DMS114 treated with DMSO at 0.1 percent for 48 hours (cell line): ENCODE results near the gene GPR150.

Experiments used
- DNase-seq: peaks from one replicate; lab custom pipeline; 2025; ENCODE audit not compliant: unreplicated experiment; lab: John Stamatoyannopoulos, UW

Gene GPR150

GRCh38 chr5:95620030-95620869 lies at the start of gene GPR150:
TSS of gene GPR150 (plus strand) at chr5:95620087. CDS start at chr5:95620276, 189 bp downstream.
- DNase-seq = no peak

DNA sequence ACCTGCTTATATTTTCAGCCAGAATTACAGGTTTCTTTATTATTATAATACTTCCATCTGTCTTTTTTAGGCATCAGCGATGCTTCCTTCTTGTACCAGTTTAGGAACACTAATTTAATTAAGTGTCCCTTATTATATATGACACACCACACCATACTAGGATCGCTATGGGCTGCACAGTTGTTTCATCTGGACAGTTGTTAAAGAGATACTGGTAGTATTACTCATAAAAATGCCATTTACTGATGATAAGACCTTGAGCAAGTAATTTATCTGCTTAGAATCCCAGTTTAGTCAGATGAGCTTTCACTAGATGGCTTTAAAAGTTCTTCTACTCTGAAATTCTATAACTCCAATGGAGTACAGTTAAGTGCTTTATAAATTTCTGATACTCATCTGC lies 47.9 kb upstream of the GPR150 start:
- no peak for DNase-seq

GRCh38 chr5:95581576-95581975 lies 38.3 kb upstream of the GPR150 start:
- no peak for DNase-seq

GRCh38 chr5:95583992-95584391 lies 35.9 kb upstream of the GPR150 start:
- no peak for DNase-seq

- DNase-seq = no peak
These were observed 29.0 kb upstream of the GPR150 start for GRCh38 chr5:95590880-95591279.

GRCh38 chr5:95591490-95591901 lies 28.4 kb upstream of the GPR150 start:
- no peak for DNase-seq

DNA sequence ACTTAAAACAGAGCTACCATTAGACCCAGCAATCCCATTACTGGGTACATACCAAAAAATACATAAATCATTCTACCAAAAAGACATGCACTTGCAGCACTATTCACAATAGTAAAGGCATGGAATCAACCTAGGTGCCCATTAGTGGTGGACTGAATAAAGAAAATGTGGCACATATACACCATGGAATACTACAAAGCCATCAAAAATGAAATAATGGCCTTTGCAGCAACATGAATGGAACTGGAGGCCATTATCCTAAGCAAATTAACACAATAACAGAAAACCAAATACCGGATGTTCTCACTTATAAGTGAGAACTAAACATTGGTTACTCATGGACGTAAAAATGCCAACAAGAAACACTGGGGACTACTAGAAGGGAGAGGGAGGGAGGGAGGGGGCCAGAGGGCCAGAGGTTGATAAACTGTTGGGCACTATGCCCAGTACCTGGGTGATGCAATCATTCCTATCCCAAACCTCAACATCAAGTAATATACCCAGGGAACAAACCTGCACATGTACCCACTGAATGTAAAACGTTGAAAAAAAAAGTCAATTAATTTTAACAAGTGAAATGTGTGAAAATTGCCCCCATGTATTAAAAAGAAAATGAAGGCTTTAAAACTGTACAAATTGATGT lies 24.5 kb upstream of the GPR150 start:
- no peak for DNase-seq

DNA sequence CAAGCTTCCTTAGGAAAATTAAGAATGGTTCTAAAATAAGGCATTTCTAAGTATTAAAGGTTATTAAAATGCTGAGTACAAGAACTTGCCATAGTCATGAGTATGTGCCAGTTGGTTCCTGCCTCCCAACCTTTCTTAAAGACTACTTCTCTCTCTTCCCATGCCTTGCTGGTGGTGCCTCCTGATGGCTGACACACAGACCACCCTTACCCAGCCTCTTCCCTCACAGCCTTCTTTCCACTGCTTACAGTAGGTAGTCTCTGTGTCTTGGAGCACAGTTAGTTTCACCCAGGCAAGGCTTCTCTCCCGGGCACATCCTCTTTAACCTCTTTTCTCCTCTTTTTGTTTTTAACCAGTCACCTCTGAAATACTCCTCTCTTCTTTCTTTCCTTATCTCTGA lies 20.6 kb upstream of the GPR150 start:
- DNase-seq = no peak

- DNase-seq = no peak
These were observed 19.3 kb upstream of the GPR150 start for GRCh38 chr5:95600557-95600956.

- DNase-seq = no peak
These were observed 14.1 kb upstream of the GPR150 start for GRCh38 chr5:95605786-95606185.

GRCh38 chr5:95606419-95606818 lies 13.5 kb upstream of the GPR150 start:
- no peak for DNase-seq

DNA sequence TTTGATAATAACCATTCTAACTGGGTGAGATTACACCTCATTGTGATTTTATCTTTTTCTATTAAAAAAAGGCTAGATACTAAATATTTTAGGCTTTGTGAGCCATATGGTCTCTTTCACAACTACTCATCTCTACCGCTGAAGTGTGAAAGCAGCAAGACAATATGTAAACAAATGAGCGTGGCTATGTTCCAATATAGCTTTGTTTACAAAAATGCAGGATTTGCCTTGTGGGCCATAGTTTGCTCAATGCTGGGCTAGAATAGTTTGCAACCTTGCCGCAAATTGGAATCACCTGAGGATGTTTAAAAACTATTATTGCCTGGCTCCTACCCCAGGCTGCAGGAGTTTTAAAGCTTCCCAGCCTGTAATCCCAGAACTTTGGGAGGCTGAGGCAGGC lies 10.2 kb upstream of the GPR150 start:
- DNase-seq = no peak

DNA sequence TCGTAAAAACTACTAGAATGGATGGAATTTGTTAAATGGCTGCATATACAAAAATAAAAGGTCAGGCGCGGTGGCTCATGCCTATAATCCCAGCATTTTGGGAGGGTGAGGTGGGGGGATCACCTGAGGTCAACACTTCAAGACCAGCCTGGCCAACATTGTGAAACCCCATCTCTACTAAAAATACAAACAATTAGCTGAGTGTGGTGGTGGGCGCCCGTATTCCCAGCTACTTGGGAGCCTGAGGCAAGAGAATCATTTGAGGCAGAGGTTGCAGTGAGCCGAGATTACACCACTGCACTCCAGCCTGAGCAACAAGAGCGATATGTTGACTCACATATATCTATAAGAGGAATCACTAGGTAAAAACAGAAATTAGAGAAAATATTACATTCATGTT lies 9.3 kb upstream of the GPR150 start:
- DNase-seq = no peak

GRCh38 chr5:95611396-95611795 lies 8.5 kb upstream of the GPR150 start:
- no peak for DNase-seq

GRCh38 chr5:95613514-95613913 lies 6.4 kb upstream of the GPR150 start:
- DNase-seq = no peak

- no peak for DNase-seq
These were observed 4.8 kb upstream of the GPR150 start for GRCh38 chr5:95615164-95615467.

DNA sequence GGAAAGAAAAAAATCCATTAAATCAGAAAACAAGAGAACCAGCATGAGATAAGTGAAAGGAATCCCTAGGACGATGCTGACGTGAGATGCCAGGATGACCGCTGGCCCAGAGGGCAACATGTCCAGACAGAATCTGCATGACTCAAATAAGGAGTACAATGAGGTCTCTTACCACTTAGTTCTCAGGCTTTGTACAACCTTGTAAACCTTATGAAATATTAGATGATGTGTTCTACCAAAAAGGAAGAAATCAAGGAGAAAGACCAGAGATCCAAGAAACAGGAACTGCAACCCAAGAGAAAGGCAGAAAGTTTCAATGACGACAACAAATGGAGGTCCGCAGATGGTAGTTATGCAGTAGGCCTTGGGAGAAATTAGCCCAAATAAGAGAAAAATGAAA lies 2.8 kb upstream of the GPR150 start:
- no peak for DNase-seq

DNA sequence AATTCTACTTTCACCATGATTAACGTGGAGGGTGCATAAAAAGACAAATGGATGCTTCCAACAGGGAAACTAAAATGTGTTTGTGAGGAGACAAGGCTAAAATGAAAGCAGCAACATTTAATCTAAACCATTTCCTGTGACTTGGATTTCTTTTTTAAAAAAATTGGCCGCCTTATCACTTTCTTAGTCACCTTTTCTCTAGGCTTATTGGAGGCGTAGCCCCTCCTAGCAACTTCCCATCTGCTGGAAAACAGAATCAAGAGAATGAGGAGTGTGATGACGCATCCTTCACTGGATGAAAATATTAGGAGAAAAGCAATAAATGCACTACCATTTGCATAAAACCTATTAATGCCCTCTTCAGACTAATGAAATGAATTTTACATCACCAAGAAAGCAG lies 791 bp upstream of the GPR150 start:
- DNase-seq = no peak

DNA sequence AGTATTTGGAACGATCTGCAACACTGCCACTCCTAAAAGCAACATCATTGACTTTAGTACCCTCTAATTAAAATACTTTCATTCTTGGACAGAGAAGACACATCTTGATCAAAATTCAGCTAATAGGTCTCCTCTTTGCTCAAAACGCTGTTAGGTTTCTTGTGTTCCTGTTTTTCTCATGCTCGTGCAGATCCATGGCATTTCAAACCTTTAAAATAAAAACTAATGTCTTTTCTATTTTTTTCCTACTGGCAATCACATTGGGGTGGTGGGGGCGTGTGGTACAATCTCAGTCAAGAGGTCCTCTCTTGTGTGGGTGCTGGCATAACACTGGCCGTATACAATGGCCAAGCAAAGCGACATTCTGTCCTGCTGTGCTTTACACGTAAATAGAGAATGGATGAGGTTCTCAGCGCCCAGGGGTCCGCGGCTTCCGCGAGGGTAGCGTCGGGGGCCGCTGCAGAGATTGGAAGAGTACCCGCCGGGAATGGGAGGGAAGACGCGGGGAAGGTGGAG lies 315 bp upstream of the GPR150 start:
- DNase-seq = no peak

DNA sequence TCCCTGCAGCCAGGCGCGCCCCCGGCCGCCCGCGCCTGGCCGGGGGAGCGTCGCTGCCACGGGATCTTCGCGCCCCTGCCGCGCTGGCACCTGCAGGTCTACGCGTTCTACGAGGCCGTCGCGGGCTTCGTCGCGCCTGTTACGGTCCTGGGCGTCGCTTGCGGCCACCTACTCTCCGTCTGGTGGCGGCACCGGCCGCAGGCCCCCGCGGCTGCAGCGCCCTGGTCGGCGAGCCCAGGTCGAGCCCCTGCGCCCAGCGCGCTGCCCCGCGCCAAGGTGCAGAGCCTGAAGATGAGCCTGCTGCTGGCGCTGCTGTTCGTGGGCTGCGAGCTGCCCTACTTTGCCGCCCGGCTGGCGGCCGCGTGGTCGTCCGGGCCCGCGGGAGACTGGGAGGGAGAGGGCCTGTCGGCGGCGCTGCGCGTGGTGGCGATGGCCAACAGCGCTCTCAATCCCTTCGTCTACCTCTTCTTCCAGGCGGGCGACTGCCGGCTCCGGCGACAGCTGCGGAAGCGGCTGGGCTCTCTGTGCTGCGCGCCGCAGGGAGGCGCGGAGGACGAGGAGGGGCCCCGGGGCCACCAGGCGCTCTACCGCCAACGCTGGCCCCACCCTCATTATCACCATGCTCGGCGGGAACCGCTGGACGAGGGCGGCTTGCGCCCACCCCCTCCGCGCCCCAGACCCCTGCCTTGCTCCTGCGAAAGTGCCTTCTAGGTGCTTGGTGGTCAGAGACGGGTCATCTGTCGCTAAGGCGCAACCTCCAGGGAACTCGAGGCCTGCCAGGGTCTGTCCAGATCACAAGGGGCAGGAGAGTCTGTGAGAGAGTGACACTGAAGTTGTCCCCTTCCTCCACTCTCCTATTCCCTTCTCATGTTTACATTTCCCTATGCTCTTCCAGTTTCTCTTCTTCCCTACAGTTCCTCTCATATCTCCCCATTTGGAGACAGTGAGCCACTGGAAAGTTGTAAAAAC lies 1.3 kb downstream of the GPR150 start:
- DNase-seq = no peak

DNA sequence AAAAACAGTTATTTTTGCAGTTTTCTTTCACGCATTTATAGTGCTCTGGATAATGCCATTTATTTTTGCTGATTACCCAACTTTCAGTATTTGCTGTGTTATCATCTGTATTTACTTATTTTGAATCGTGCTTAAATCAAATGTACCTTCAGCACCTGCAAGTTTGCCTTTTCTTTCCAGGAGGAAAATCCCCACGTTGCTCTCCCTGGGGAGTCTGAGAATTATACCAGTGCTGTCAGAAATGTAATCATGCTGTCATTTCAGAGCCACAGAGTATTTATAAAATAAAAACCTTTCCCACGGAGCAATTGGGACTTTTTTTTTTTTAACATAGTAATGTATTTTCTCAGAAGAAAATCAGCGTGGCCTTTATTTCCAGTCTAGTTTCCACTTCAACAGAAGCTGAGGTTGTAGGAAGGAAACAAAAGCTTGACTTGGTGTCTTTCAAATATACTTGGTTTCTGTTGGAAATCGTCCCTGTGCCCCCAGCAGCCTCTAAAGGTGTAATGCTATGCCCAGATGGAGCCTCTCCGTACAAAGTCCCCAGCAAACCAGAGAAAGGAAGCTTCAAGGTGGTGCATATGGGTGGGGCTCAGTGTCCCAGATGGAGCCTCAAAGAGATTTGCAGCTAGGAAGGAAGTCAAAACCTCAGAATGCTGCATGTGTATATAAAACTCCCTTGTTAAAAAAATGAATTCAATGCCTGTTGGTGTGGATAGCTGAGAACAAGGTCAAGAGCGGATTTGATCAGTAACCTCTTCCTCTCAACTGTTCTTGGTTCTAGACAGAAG lies 2.1 kb downstream of the GPR150 start:
- DNase-seq = no peak
